ENCODE measurements around the gene CHCHD1. TPM values are rescaled to one million over a fixed set of nuclear protein-coding genes. Genes with fewer than 3 reads are reported as not detected.

The CHCHD1 gene
- total and polyA plus RNA-seq, 2 donors (not counting 3 experiments of a cell fraction or from before 2014, with no cell fraction given) = 31.7 to 39.2 TPM

GRCh38 chr10:73817826-73818225 lies 36.0 kb downstream of the CHCHD1 start:
- Histone ChIP-seq H3K27ac (ENCODE audit: insufficient read depth, low read depth, low read length) (no peak overlapping the region), H3K4me3 (replicated peaks in 1 of 3; ENCODE audit: insufficient read depth in 1 of 3, low read depth in 1 of 3, low read length in 3 of 3) (no peak overlapping the region), H3K9me3 (replicated peaks; ENCODE audit: control insufficient read depth, insufficient read depth, low read length) (no peaks in the 10 kb centered on the region), H3K27me3 (ENCODE audit: control insufficient read depth in 2 of 2, insufficient read depth in 2 of 2, low read length in 2 of 2) (no peaks in the 10 kb centered on the region), H2AFZ (ENCODE audit: low read depth, low read length) (no peak overlapping the region), H3K9me1 (replicated peaks; ENCODE audit: control insufficient read depth, extremely low read depth, insufficient read depth, low read length) (no peaks in the 10 kb centered on the region), H3K36me3 (ENCODE audit: control insufficient read depth in 2 of 2, extremely low read depth in 1 of 2, insufficient read depth in 2 of 2, low read length in 2 of 2) (peaks cover 6 to 10% of the 10 kb centered on the region in 2 experiments), H3K9ac (replicated peaks; ENCODE audit: extremely low read depth, insufficient read depth, low read length) (no peak overlapping the region), H3K4me2 (ENCODE audit: insufficient read depth, low read length) (no peak overlapping the region), H3K4me1 (ENCODE audit: control insufficient read depth, extremely low read depth, insufficient read depth, low read length) (peaks cover 39% of the 10 kb centered on the region), H4K20me1 (replicated peaks; ENCODE audit: control insufficient read depth, extremely low read depth, insufficient read depth, low read length) (no peaks in the 10 kb centered on the region), H3K79me2 (ENCODE audit: control insufficient read depth, insufficient read depth, low read length) (no peaks in the 10 kb centered on the region)
- DNase-seq (ENCODE audit: low read depth, low spot score) (no peak), FAIRE-seq (no peak)
- BruUV-seq (replicated peaks) = no TSS peak
- POLR2A ChIA-PET = no interaction called here
- CTCF ChIA-PET = interaction anchor here (1.3 kb wide), 1 partner anchor 50 kb away, joined by 5 read pairs; no protein-coding TSS in a partner anchor
- dilution Hi-C loops (cut with MboI; ENCODE audit: extremely low pct_ligation_motif_present, low sequenced_read_pairs) = no loop called here
- intact Hi-C loops (cut with micrococcal nuclease) = no loop called here
- TF ChIP-seq EZH2 (IDR thresholded peaks at IDR 0.05; ENCODE audit: borderline replicate concordance, low read depth, low read length, severe bottlenecking) = no peak
- TF ChIP-seq MAX (IDR thresholded peaks at IDR 0.05; ENCODE audit: insufficient read depth, insufficient read length) = no peak
- TF ChIP-seq JUN (IDR thresholded peaks at IDR 0.05; ENCODE audit: borderline replicate concordance, insufficient read depth, insufficient read length, low read depth) = no peak
- TF ChIP-seq MYC (IDR thresholded peaks at IDR 0.05; ENCODE audit: low read depth, low read length) = no peak
- TF ChIP-seq POLR2AphosphoS5 (IDR thresholded peaks at IDR 0.05; ENCODE audit: insufficient read depth, low read depth, low read length) = no peak
- TF ChIP-seq POLR2A (IDR thresholded peaks at IDR 0.05; ENCODE audit: low read depth, low read length) = no peak
- no peak for TF ChIP-seq GATA2 (IDR thresholded peaks at IDR 0.05; ENCODE audit: insufficient read depth, insufficient read length, low read depth, low read length)
- no peak for TF ChIP-seq CTCF (IDR thresholded peaks at IDR 0.05; ENCODE audit: extremely low read depth in 1 of 2, insufficient read depth in 1 of 2, low read depth in 1 of 2, low read length in 2 of 2)
- TF ChIP-seq FOS (IDR thresholded peaks at IDR 0.05; ENCODE audit: borderline replicate concordance, insufficient read depth, low read length) = no peak
